Kidney glomerular epithelial cell (primary cell): ENCODE data around the gene COLEC11.

ENCODE experiments used
- DNase-seq: peaks from one replicate; lab custom pipeline; 2025; lab: John Stamatoyannopoulos, UW

COLEC11 gene

GRCh38 chr2:3639015-3639630 is 44.2 kb downstream of the COLEC11 start:
- DNase-seq: no peak

GRCh38 chr2:3639653-3640052 is 44.7 kb downstream of the COLEC11 start:
- DNase-seq: no peak

GRCh38 chr2:3641181-3641580 is 46.3 kb downstream of the COLEC11 start:
- DNase-seq: no peak

- DNase-seq: no peak
Observed at GRCh38 chr2:3641841-3642421, 47.0 kb downstream of the COLEC11 start.

- DNase-seq: no peak
Observed at GRCh38 chr2:3642521-3643215, 47.8 kb downstream of the COLEC11 start.

- no peak for DNase-seq
Observed at GRCh38 chr2:3643371-3644245, 48.7 kb downstream of the COLEC11 start.

GRCh38 chr2:3644246-3644525 is 49.3 kb downstream of the COLEC11 start:
- no peak for DNase-seq

- DNase-seq: no peak
Observed at GRCh38 chr2:3644891-3645605, 50.1 kb downstream of the COLEC11 start.

- no peak for DNase-seq
Observed at GRCh38 chr2:3645745-3646389, 51.0 kb downstream of the COLEC11 start.

- DNase-seq: no peak
Observed at GRCh38 chr2:3646446-3646845, 51.5 kb downstream of the COLEC11 start.

GRCh38 chr2:3647246-3647645 is 52.3 kb downstream of the COLEC11 start:
- DNase-seq: no peak

GRCh38 chr2:3647831-3648651 is 53.1 kb downstream of the COLEC11 start:
- no peak for DNase-seq

GRCh38 chr2:3648652-3649177 is 53.8 kb downstream of the COLEC11 start:
- DNase-seq: no peak

GRCh38 chr2:3649581-3649980 is 54.7 kb downstream of the COLEC11 start:
- no peak for DNase-seq

- no peak for DNase-seq
Observed at GRCh38 chr2:3650140-3650920, 55.4 kb downstream of the COLEC11 start.

- DNase-seq: no peak
Observed at GRCh38 chr2:3651691-3652648, 57.1 kb downstream of the COLEC11 start.

GRCh38 chr2:3652896-3653625 is 58.1 kb downstream of the COLEC11 start:
- no peak for DNase-seq

- no peak for DNase-seq
Observed at GRCh38 chr2:3654011-3654410, 59.1 kb downstream of the COLEC11 start.
